Measurements from ENCODE around the gene MC4R. TPM values are rescaled to one million over a fixed set of nuclear protein-coding genes. Genes with fewer than 3 reads are reported as not detected.

MC4R gene
- total and polyA plus RNA-seq, 12 donors = not detected

DNA sequence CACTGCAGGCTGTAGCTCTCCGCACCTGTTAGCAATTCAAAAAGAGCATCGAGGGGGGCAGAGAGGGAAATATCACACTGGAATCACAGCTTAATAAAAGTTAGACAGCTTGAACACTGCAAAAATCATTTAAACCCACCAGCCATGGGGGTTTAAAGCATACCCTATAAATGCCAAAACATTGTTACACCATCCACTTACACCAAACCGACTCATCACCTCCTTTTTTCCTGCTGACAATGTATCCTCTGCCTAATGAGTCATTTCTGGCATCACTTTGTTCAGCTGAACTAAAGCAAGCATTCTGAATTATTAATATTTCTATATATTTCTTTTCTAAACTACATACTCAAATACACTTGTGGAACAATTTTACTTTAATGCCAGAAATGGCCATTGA, 21.6 kb downstream of the MC4R start:
- peaks cover 0 to 7% (median 0%) of the 10 kb centered on the region in 11 donors for H3K9me3 ChIP-seq
- H3K36me3 ChIP-seq = no peaks in the 10 kb centered on the region
- no peak overlapping the region for H3K4me3 ChIP-seq
- H3K27me3 ChIP-seq = no peaks in the 10 kb centered on the region
- no peaks in the 10 kb centered on the region for H3K4me1 ChIP-seq
- ATAC-seq (no peak), DNase-seq (no peak)
- intact Hi-C loops (cut with DNase I) = no loop called here
- no peak overlapping the region for H3K27ac ChIP-seq
- no peak for TF ChIP-seq CTCF (IDR thresholded peaks at IDR 0.05)
- WGBS, 2 donors = 82 to 85% methylated on average over 3 of the region's 3 CpGs

GRCh38 chr18:60350150-60350549, 22.4 kb downstream of the MC4R start:
- no peak for DNase-seq
- WGBS, 2 donors = 60 to 82% methylated on average over 1 of the region's 1 CpG
- intact Hi-C loops (cut with DNase I) = no loop called here

DNA sequence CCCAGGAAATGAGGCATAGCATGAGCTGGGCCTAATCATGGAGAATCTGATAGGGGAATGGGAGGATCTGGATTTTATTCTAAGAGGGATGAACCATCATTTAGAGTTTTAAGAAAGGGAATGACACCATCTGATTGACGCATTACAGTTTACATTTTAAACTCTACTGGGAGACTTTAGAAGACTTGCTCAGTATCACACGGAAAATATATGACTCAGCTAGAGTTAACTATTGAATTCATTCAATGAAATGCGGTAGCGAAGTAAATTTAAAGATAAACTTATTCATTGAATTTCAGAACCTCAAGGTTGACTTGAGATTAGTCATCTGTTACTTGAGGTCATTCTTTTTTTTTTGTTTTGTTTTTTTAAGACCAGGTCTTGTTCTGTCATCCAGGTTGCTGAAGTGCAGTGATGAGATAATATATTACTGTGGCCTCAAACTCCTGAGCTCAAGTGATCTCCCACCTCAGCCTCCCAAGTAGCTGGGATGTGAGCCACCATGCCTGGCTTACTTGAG, 25.0 kb downstream of the MC4R start:
- Histone ChIP-seq H3K9me3 (peaks cover 0 to 7% (median 0%) of the 10 kb centered on the region in 11 donors), H3K27me3 (no peaks in the 10 kb centered on the region), H3K4me1 (no peaks in the 10 kb centered on the region), H3K4me3 (no peak overlapping the region), H3K27ac (no peak overlapping the region), H3K36me3 (no peaks in the 10 kb centered on the region)
- no peak for DNase-seq
- 85 to 90% methylated on average over 4 of the region's 4 CpGs for WGBS, 2 donors
- TF ChIP-seq CTCF (IDR thresholded peaks at IDR 0.05) = no peak
- intact Hi-C loops (cut with DNase I) = no loop called here
- no peak for ATAC-seq

More at GRCh38 chr18:60350150-60350549, 22.4 kb downstream of the MC4R start:
- no peaks in the 10 kb centered on the region for H3K4me1 ChIP-seq
- TF ChIP-seq CTCF (IDR thresholded peaks at IDR 0.05) = no peak
- no peaks in the 10 kb centered on the region for H3K36me3 ChIP-seq
- peaks cover 0 to 7% (median 0%) of the 10 kb centered on the region in 11 donors for H3K9me3 ChIP-seq
- H3K27ac ChIP-seq = no peak overlapping the region
- no peak overlapping the region for H3K4me3 ChIP-seq
- no peaks in the 10 kb centered on the region for H3K27me3 ChIP-seq
- no peak for ATAC-seq

DNA sequence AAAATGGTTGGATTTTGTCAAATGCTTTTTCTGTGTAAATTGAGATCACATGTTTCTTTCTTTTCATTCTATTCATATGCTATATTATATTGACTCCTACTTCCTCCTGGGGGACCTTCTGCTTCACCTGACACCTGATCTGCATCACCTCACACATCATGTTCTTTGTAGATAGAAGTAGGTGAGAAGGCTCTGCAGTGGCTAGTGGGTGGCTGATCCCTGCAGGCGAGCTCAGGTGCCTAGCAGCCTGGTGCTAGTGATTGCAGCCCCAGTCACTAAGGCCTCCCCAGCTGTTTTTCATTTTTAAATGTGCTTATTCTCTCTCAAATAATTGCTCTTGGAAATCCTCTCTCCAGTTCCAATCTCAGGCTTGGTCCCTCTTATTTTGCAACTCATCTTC, 33.6 kb downstream of the MC4R start:
- no peaks in the 10 kb centered on the region for H3K36me3 ChIP-seq
- H3K27me3 ChIP-seq = no peaks in the 10 kb centered on the region
- no peak for TF ChIP-seq CTCF (IDR thresholded peaks at IDR 0.05)
- ATAC-seq (no peak), DNase-seq (no peak)
- WGBS, 2 donors = 33 to 57% methylated on average over 1 of the region's 1 CpG
- intact Hi-C loops (cut with DNase I) = no loop called here
- no peaks in the 10 kb centered on the region for H3K4me1 ChIP-seq
- no peak overlapping the region for H3K4me3 ChIP-seq
- H3K27ac ChIP-seq = no peak overlapping the region
- peaks cover 0 to 12% (median 0%) of the 10 kb centered on the region in 11 donors for H3K9me3 ChIP-seq

Measured in heart right ventricle (tissue), 16 donors.